H9 (cell line): ENCODE results near the gene FBLN2. TPM values are rescaled to one million over a fixed set of nuclear protein-coding genes. Genes with fewer than 3 reads are reported as not detected.

Experiments used
- DNase-seq: peaks from one replicate; pipeline ENCODE4 v3.0.0-alpha.2; 2017
- H2AFZ ChIP-seq: one replicate; pipeline ENCODE4 v1.6.1; 2013; ENCODE audit warnings: mild to moderate bottlenecking, low read length, control low read depth, moderate library complexity
- H2AK5ac ChIP-seq: 2 replicates; pipeline ENCODE4 v1.6.1; 2013; ENCODE audit warnings: low read length, control low read depth, mixed read lengths; ENCODE audit not compliant: insufficient read length
- H2BK120ac ChIP-seq: one replicate; pipeline ENCODE4 v1.6.1; 2013; ENCODE audit warnings: low read depth, mild to moderate bottlenecking, low read length, control low read depth, inconsistent platforms; ENCODE audit not compliant: poor library complexity, severe bottlenecking
- H2BK12ac ChIP-seq: 2 replicates; pipeline ENCODE4 v1.6.1; 2013; ENCODE audit warnings: low read length, control low read depth, mixed read lengths, low read depth; ENCODE audit not compliant: insufficient read length
- H2BK15ac ChIP-seq: 2 replicates; pipeline ENCODE4 v1.6.1; 2013; ENCODE audit warnings: low read depth, low read length, control low read depth
- H2BK20ac ChIP-seq: one replicate; pipeline ENCODE4 v1.6.1; 2013; ENCODE audit warnings: low read depth, mild to moderate bottlenecking, low read length, control low read depth, inconsistent platforms; ENCODE audit not compliant: poor library complexity, severe bottlenecking
- H2BK5ac ChIP-seq: 2 replicates; pipeline ENCODE4 v1.6.1; 2013; ENCODE audit warnings: low read length, control low read depth, mixed read lengths; ENCODE audit not compliant: insufficient read length
- H3K14ac ChIP-seq: 2 replicates; pipeline ENCODE4 v1.6.1; 2013; ENCODE audit warnings: low read length, control low read depth; ENCODE audit not compliant: insufficient read depth
- H3K18ac ChIP-seq: 2 replicates; pipeline ENCODE4 v1.6.1; 2013; ENCODE audit warnings: low read depth, mild to moderate bottlenecking, mixed read lengths, low read length, control low read depth; ENCODE audit not compliant: insufficient read length
- H3K23ac ChIP-seq: 2 replicates; pipeline ENCODE4 v1.6.1; 2013; ENCODE audit warnings: low read length, control low read depth, mixed read lengths, low read depth; ENCODE audit not compliant: insufficient read length
- H3K23me2 ChIP-seq: 2 replicates; pipeline ENCODE4 v1.6.1; 2013; ENCODE audit warnings: low read depth, mild to moderate bottlenecking, mixed read lengths, low read length, control low read depth; ENCODE audit not compliant: insufficient read length, poor library complexity, severe bottlenecking
- H3K27ac ChIP-seq: 2 replicates; pipeline ENCODE4 v1.5.1; 2013; ENCODE audit warnings: low read length, control low read depth, mixed read lengths, low read depth; ENCODE audit not compliant: insufficient read length
- H3K27me3 ChIP-seq: 2 replicates; pipeline ENCODE4 v1.6.1; 2013; ENCODE audit warnings: low read length, control low read depth, inconsistent platforms; ENCODE audit not compliant: insufficient read depth
- H3K4ac ChIP-seq: 2 replicates; pipeline ENCODE4 v1.6.1; 2013; ENCODE audit warnings: low read depth, mild to moderate bottlenecking, control low read depth, inconsistent platforms, low read length, moderate library complexity
- H3K4me1 ChIP-seq: 2 replicates; pipeline ENCODE4 v1.6.1; 2013; ENCODE audit warnings: low read length, control low read depth, inconsistent platforms; ENCODE audit not compliant: insufficient read depth
- H3K4me2 ChIP-seq: 2 replicates; pipeline ENCODE4 v1.6.1; 2013; ENCODE audit warnings: low read length, control low read depth, mixed read lengths; ENCODE audit not compliant: insufficient read length, insufficient read depth
- H3K56ac ChIP-seq: 2 replicates; pipeline ENCODE4 v1.6.1; 2013; ENCODE audit warnings: low read depth, mild to moderate bottlenecking, mixed read lengths, low read length, control low read depth; ENCODE audit not compliant: insufficient read length
- H3K79me1 ChIP-seq: 2 replicates; pipeline ENCODE4 v1.6.1; 2013; ENCODE audit warnings: low read depth, mild to moderate bottlenecking, moderate library complexity, low read length, control low read depth, inconsistent platforms; ENCODE audit not compliant: insufficient read depth, poor library complexity, severe bottlenecking
- H3K79me2 ChIP-seq: 2 replicates; pipeline ENCODE4 v1.6.1; 2013; ENCODE audit warnings: low read length, control low read depth, inconsistent platforms; ENCODE audit not compliant: insufficient read depth
- H3K9ac ChIP-seq: 2 replicates; pipeline ENCODE4 v1.6.1; 2013; ENCODE audit warnings: low read length, control low read depth, mixed read lengths; ENCODE audit not compliant: insufficient read length; ENCODE audit errors: extremely low read depth
- H3K9me3 ChIP-seq: one replicate; pipeline ENCODE4 v1.6.1; 2013; ENCODE audit warnings: low read depth, low read length, inconsistent platforms; ENCODE audit not compliant: control insufficient read depth
- H3T11ph ChIP-seq: one replicate; pipeline ENCODE4 v1.6.1; 2013; ENCODE audit warnings: mild to moderate bottlenecking, low read length, control low read depth, inconsistent platforms
- H4K20me1 ChIP-seq: one replicate; pipeline ENCODE4 v1.6.1; 2013; ENCODE audit not compliant: control insufficient read depth, insufficient read length, insufficient read depth
- H4K5ac ChIP-seq: 2 replicates; pipeline ENCODE4 v1.6.1; 2013; ENCODE audit warnings: low read depth, mild to moderate bottlenecking, mixed read lengths, low read length, control low read depth; ENCODE audit not compliant: insufficient read length
- H4K8ac ChIP-seq: replicated peaks from 2 replicates; pipeline ENCODE4 v1.6.1; 2013; ENCODE audit warnings: low read length, control low read depth, mixed read lengths, low read depth; ENCODE audit not compliant: insufficient read length
- H4K91ac ChIP-seq: 2 replicates; pipeline ENCODE4 v1.6.1; 2013; ENCODE audit warnings: low read depth, mild to moderate bottlenecking, moderate library complexity, mixed read lengths, low read length, control low read depth; ENCODE audit not compliant: insufficient read length
- H3K27ac Mint-ChIP-seq, 3 experiments: 2 replicates in 2 of 3; 3 replicates in 1 of 3; pipeline ENCODE4 v1.8.0; 2020 to 2021; ENCODE audit warnings: mixed read lengths in 3 of 3, mild to moderate bottlenecking in 1 of 3, moderate library complexity in 1 of 3
- H3K27me3 Mint-ChIP-seq: 2 replicates; pipeline ENCODE4 v1.8.0; 2021; ENCODE audit warnings: low read depth, mild to moderate bottlenecking, moderate library complexity, mixed read lengths
- H3K36me3 Mint-ChIP-seq, 3 experiments: 2 replicates in 2 of 3; 3 replicates in 1 of 3; pipeline ENCODE4 v1.8.0; 2020 to 2021; ENCODE audit warnings: low read depth in 3 of 3, mixed read lengths in 3 of 3; ENCODE audit not compliant: insufficient read depth in 1 of 3
- H3K4me1 Mint-ChIP-seq, 2 experiments: 2 replicates each; pipeline ENCODE4 v1.8.0; 2020; ENCODE audit warnings: mixed read lengths in 2 of 2
- H3K4me3 Mint-ChIP-seq, 2 experiments: 2 replicates in 1 of 2; 3 replicates in 1 of 2; pipeline ENCODE4 v1.8.0; 2020 to 2021; ENCODE audit warnings: mild to moderate bottlenecking in 2 of 2, mixed read lengths in 2 of 2, moderate library complexity in 1 of 2
- H3K9me3 Mint-ChIP-seq, 2 experiments: 2 replicates in 1 of 2; 3 replicates in 1 of 2; pipeline ENCODE4 v1.8.0; 2020; ENCODE audit warnings: mild to moderate bottlenecking in 2 of 2, mixed read lengths in 2 of 2, moderate library complexity in 1 of 2
- WGBS: extraction: QIAGEN DNeasy Blood & Tissue Kit; methylation state at CpG from one replicate; pipeline ENCODE4 v1.1.7; 2013; ENCODE audit warnings: missing lambda C conversion rate, low lambda C conversion rate, mixed read lengths; ENCODE audit not compliant: insufficient read length; ENCODE audit errors: extremely low coverage; 5-methylcytosine and 5-hydroxymethylcytosine counted together
- total RNA-seq: library from RNA; stranded (reverse); gene quantifications from 2 replicates; pipeline ENCODE4 v1.2.1, GENCODE V29; 2021
- TF ChIP-seq, protein P1 (sequence below): fragments of 200-600 bp; sonication (generic); conservative IDR thresholded peaks from 3 replicates; pipeline ENCODE4 v1.8.0; 2021; ENCODE audit warnings: antibody characterized with exemption, mild to moderate bottlenecking

The FBLN2 gene
- total RNA-seq, 1 experiment from 2014 or later: 11.8 TPM

- H3K4ac ChIP-seq: no peak overlapping the region
- no peak overlapping the region for H3K9ac ChIP-seq
- no peak overlapping the region for H3K27ac ChIP-seq
- H3K4me1 ChIP-seq: peaks cover under 1% of the 10 kb centered on the region; the same call in 1 of the 2 replicates
- H3K18ac ChIP-seq: no peak overlapping the region
- no peaks in the 10 kb centered on the region for H3K27me3 ChIP-seq
- no peak overlapping the region for H3T11ph ChIP-seq
- H4K20me1 ChIP-seq: no peaks in the 10 kb centered on the region
- TF ChIP-seq, protein P1, sequence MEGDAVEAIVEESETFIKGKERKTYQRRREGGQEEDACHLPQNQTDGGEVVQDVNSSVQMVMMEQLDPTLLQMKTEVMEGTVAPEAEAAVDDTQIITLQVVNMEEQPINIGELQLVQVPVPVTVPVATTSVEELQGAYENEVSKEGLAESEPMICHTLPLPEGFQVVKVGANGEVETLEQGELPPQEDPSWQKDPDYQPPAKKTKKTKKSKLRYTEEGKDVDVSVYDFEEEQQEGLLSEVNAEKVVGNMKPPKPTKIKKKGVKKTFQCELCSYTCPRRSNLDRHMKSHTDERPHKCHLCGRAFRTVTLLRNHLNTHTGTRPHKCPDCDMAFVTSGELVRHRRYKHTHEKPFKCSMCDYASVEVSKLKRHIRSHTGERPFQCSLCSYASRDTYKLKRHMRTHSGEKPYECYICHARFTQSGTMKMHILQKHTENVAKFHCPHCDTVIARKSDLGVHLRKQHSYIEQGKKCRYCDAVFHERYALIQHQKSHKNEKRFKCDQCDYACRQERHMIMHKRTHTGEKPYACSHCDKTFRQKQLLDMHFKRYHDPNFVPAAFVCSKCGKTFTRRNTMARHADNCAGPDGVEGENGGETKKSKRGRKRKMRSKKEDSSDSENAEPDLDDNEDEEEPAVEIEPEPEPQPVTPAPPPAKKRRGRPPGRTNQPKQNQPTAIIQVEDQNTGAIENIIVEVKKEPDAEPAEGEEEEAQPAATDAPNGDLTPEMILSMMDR: no peak
- no peak overlapping the region for H4K91ac ChIP-seq
- no peaks in the 10 kb centered on the region for H3K79me2 ChIP-seq
- H3K56ac ChIP-seq: no peak overlapping the region
- no peak overlapping the region for H3K14ac ChIP-seq
- Mint-ChIP-seq H3K4me3 (no peak overlapping the region), H3K36me3 (no peaks in the 10 kb centered on the region), H3K9me3 (no peaks in the 10 kb centered on the region), H3K27ac (no peak overlapping the region; a peak in 1 of 7 replicates), H3K27me3 (peaks cover 11% of the 10 kb centered on the region), H3K4me1 (peaks cover 21 to 25% of the 10 kb centered on the region in 2 experiments)
- no peak overlapping the region for H3K4me2 ChIP-seq
- H4K8ac ChIP-seq: no peak overlapping the region
- H2BK20ac ChIP-seq: no peak overlapping the region
- H4K5ac ChIP-seq: no peak overlapping the region
- no peaks in the 10 kb centered on the region for H3K9me3 ChIP-seq
- no peak overlapping the region for H2BK5ac ChIP-seq
- no peak overlapping the region for H2BK12ac ChIP-seq
- WGBS: no CpG with 5 or more reads among the region's 9 CpGs
- no peaks in the 10 kb centered on the region for H3K23me2 ChIP-seq
- H2AFZ ChIP-seq: no peak overlapping the region
- DNase-seq: no peak
- no peak overlapping the region for H3K23ac ChIP-seq
- no peak overlapping the region for H2BK120ac ChIP-seq
- no peak overlapping the region for H2AK5ac ChIP-seq
- H3K79me1 ChIP-seq: no peaks in the 10 kb centered on the region
- H2BK15ac ChIP-seq: no peak overlapping the region
These were observed 16.8 kb upstream of the FBLN2 start for GRCh38 chr3:13532085-13532484.
